Activated T-helper 1 cell treated with anti-CD3 and anti-CD28 coated beads, Interleukin-2, amount 50 U/mL, for 16 hours (primary cell): ENCODE results near the gene MUTYH.
"Not testable (repeated sequence)": the region's sequence is repeated elsewhere in the genome, so short reads cannot be mapped to it uniquely, and the experiment has no call there.

Experiments
- DNase-seq, 2 donors: peaks; one replicate each; pipeline ENCODE4 v3.0.0-alpha.2; 2020; ENCODE audit warnings: low read depth in 1 of 2, low spot score in 1 of 2

The MUTYH gene

GRCh38 chr1:45322486-45323040 is 17.7 kb downstream of the MUTYH start:
- no peak for DNase-seq

DNA sequence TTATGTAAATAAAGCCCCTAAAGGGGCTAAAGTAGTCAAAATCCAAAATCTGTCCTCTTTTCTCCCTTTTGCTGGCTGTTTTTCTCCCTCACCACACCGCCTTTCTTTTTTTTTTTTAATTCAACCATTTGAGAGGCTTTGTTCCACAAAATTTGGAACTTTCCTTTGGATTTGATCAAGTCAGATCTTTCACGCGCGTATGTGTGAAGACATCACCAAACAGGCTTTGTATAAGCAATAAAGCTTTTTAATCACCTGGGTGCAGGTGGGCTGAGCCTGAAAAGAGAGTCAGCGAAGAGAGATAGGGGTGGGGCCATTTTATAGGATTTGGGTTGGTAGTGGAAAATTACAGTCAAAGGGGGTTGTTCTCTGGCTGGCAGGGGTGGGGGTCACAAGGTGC is 18.8 kb downstream of the MUTYH start:
- no peak for DNase-seq

DNA sequence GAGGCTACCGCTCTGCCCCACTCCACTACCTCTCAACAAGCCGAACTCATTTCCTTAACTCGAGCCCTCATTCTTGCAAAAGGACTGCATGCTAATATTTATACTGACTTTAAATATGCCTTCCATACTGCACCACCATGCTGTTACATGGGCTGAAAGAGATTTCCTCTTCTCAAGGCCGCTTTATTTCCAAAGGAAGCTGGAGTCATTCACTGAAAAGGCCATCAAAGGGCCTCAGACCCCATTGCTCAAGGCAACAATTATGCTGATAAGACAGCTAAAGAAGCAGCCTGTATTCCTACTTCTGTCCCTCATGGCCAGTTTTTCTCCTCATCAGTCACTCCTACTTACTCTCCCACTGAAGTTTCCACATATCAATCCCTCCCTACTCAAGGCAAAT is 20.5 kb downstream of the MUTYH start:
- DNase-seq = no peak

DNA sequence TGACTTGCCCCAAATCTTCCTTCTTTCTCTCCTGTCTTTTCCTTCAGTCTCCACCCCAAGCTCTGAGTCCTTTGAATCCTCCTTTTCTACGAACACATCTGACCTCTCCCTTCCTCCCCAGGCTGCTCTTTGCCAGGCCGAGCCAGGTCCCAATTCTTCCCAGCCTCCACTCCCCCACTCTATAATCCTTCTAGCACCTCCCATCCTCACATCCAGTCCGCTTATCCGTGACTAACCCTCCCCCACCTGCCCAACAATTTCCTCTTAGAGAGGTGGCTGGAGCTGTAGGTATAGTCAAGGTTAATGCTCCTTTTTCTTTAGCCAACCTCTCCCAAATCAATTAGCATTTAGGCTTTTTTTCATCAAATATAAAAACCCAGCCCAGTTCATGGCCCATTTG is 23.1 kb downstream of the MUTYH start:
- no peak for DNase-seq

- no peak for DNase-seq
Observed at GRCh38 chr1:45314266-45314665, 26.0 kb downstream of the MUTYH start.

- DNase-seq = no peak
Observed at GRCh38 chr1:45306905-45307304, 33.3 kb downstream of the MUTYH start.

- DNase-seq = no peak
Observed at GRCh38 chr1:45306319-45306718, 33.9 kb downstream of the MUTYH start.

GRCh38 chr1:45305231-45305630 is 35.0 kb downstream of the MUTYH start:
- no peak for DNase-seq

DNA sequence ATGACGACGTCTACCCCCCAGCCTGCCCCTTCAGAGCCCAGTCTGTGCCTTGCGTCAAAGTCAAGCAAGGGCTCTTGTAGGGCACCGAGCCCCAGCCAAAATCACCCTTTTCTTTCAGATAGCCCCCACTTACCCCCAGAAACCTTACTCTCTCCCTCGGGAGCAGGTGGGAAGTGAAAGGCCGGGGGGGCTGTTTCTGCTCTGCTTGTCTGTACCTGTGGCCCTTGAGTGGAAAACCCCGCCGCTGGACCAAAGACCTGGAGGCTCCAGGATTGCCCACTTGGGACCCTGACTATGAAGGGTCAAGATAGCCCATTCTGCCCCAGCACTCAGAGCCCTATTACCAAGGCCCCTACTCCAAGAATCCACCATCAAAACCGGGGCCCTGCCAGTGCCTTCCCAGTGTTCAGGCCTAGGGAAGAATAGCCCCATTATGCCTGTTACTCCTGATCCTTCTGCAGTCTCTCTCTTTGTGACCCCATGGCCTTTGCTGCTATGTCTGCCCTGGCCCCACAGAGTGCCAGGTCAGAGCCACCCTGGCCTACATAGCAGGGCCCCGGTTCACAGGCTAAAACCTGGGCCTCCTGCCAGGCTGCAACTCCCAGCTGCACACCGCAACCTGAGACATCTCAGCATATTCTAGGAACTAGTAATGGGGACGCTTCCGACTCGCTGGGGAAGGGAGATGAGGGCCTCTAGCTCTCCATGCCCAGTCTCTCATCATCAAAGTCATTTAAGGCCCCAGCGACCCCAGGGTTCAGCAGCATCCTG is 35.7 kb downstream of the MUTYH start:
- DNase-seq = no peak

DNA sequence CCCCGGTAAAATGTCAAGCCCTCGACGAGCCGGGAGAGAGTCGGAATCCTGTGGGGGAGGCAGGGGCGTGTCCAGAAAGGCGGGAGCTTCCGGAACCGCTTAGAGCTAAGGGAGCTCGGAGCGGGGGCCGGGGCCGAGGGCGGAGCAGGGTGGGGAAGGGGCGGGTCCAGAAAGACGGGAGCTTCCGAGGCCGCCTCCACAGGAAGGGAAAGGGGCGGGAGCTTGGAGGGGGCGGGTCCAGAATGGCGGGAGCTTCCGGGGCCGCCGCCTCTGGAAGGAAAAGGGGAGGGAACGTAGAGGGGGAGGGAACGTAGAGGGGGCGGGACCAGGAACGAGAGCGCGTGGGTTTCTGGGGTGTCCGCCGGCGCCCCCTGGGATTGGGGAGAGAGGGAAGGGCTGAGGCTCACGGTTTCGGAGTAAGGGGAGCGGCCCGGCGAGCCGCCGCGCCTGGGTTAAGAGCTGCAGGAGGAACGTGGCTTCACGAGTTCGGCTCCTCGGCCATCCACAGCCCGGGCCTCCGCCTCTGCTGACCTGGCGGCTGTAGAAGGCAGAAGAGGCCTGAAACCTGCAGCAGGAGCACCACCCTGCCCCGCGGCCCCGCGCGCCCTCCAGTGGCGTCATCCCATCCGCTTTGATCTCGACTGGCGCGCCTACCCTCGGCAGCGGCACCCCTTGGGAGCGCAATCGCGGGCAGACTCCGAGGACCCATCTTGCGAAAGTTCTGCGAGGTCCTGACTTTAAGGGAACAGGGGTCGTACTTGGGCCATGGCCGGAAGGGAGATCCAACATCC is 36.5 kb downstream of the MUTYH start:
- DNase-seq = peak; percentile 97 to 98

DNA sequence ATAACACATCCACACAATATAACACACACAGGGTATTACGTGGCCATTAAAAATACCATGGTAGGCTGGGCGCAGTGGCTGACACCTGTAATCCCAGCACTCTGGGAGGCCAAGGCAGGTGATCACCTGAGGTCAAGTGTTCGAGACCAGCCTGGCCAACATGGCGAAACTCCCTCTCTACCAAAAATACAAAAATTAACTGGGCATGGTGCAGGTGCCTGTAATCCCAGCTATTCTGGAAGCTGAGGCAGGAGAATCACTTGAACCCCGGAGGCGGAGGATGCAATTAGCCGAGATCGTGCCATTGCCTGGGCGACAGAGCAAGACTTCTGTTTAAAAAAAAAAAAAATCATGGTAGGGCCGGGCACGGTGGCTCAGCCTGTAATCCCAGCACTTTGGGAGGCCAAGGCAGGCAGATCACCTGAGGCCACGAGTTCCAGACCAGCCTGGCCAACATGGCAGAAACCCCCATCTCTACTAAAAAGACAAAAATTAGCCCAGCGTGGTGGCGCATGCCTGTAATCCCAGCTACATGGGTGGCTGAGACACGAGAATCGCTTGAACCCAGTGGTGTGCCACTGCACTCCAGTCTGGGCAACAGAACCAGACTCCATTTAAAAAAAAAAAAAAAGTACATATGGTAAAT is 37.6 kb downstream of the MUTYH start:
- no peak for DNase-seq

DNA sequence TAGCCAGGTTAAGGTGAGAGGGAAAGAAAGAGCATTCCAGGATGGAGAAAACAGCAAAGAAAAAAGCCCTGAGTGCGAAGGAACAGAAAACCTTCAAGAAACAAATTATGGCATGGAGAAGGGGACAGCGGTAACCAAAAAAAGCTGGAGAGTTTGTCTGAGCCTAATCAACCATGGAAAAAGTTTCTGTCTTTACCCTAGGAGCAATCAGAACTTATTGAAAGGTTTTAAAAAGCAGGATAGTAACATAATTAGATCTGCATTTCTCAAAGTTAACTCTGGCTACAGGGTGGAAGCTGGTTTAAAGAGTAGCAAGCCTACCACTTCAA is 39.6 kb downstream of the MUTYH start:
- no peak for DNase-seq

GRCh38 chr1:45299981-45300668 is 40.1 kb downstream of the MUTYH start:
- DNase-seq = no peak

DNA sequence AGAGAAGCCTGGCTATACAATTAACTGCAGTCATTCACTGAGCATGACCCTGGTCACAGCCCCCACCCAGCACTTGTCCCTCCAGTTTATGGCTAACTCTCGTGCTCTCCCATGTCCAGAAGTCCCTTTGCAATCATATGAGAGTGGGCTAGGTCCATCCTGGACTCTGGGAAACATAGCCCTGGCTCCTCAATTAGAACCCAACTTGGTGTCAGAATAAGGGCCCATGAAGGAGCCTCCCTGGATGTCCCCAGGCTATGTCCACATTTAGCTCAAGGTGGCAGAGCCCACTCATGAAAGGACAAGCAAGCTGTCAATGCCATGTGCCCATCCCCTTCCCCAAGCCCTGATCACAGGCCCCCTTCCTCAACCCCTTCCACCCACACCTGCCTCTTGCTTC is 40.9 kb downstream of the MUTYH start:
- DNase-seq = no peak

DNA sequence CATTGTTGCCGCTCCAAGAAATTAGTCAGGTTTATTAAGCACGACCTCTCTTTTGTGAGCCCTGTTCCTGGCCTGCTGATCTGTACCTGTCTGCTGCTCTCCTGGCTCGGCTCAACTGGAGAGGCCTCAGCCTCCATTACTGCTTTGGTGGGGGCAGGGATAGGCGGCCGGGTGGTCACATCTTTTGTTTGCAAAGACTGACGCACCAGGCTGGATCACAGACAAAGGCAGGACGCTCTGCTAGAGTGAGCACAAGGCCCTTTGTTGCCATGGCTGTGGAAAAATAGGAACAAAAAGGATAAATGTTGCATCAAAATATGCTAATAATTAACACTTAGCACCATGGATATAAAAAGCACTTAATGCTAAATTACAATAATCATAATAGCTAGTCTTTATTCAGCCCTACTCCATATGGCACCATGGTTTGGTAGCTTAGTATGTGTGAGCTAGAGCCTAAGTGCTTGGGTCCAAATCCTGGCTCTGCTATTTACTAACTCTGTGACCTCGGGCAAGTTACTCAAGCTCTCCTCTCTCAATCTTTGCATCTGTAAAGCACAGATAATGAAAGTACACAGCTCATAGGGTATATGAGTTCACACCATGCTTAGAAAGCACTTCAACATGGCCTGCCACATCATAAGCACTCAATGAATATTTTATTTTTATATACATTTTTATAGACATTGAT is 42.4 kb downstream of the MUTYH start:
- DNase-seq = no peak

- DNase-seq = no peak
Observed at GRCh38 chr1:45291716-45292115, 48.5 kb downstream of the MUTYH start.

DNA sequence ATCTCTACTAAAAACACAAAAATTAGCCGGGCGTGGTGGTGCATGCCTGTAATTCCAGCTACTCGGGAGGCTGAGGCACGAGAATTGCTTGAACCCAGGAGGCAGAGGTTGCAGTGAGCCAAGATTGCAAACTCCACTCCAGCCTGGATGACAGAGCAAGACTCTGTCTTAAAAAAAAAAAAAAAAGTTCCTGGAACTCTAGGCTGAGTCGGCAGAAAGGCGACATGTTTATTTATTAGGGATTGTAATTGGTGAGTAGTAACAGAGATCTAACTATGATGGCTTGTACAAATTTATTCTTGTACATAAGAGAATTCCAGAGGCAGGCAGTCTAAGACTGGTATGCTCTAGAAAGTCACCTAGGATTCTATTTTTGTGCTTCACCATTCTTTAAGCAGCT is 49.2 kb downstream of the MUTYH start:
- DNase-seq = not testable (repeated sequence)

DNA sequence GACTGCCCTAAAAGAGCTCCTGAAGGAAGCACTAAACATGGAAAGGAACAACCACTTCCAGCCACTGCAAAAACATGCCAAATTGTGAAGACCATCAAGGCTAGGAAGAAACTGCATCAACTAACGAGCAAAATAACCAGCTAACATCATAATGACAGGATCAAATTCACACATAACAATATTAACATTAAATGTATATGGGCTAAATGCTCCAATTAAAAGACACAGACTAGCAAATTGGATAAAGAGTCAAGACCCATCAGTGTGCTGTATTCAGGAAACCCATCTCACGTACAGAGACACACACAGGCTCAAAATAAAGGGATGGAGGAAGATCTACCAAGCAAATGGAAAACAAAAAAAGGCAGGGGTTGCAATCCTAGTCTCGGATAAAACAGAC is 53.7 kb downstream of the MUTYH start:
- DNase-seq = not testable (repeated sequence)

DNA sequence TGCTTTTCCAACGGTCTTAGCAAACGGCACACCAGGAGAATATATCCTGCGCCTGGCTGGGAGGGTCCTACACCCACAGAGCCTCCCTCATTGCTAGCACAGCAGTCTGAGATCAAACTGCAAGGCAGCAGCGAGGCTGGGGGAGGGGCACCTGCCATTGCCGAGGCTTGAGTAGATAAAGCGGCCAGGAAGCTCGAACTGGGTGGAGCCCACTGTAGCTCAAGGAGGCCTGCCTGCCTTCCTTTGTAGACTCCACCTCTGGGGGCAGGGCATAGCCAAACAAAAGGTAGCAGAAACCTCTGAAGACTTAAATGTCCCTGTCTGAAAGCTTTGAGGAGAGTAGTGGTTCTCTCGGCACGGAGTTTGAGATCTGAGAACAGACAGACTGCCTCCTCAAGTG is 55.4 kb downstream of the MUTYH start:
- not testable (repeated sequence) for DNase-seq

- no peak for DNase-seq
Observed at GRCh38 chr1:45282351-45282750, 57.9 kb downstream of the MUTYH start.
